ENCODE results near the gene SEPTIN11.

The SEPTIN11 gene

DNA sequence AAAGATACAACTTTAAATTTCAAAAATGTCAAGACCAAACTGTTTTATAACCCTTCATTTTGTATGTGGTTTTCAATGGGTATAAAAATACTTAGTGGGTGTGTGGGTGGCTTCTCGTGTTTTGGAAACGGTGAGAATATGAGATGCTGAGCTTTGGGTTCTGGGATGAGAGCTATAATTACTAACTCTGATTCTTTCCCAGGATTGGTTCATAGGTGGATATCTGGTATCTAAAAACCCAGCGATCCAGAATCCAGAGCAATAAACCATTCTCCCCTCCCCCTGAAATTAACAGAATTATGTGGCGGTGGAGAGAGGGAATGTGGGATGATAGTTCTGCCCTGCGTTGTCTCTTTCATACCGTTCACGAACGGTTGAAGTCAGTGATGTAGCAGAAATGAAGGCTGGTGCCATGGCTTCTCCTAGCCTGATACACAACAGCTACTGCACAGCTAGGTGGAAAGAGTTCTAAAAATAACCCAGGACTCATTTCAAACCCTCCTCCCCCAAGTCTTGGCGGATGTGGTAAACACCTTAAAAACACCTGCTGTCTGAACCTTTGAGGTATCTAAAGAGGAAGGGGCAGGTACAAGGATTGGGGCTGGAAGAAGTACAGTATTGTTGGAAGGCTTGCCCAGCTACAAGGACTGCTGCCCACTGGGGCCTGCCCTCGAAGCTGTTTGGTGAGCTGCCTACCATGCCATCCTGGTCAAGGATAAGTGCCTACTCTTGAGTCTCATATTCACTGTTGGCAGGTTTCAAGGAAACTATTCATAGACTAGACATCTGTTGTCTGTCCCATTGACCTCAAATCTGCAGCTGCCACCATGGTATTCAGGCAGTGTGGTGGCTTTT is 44.5 kb downstream of the SEPTIN11 start:
- H3K4me3 ChIP-seq (ENCODE audit: low read depth, low read length) = no peak overlapping the region
- no peak for DNase-seq (ENCODE audit: low read depth)
- TF ChIP-seq, protein P1, sequence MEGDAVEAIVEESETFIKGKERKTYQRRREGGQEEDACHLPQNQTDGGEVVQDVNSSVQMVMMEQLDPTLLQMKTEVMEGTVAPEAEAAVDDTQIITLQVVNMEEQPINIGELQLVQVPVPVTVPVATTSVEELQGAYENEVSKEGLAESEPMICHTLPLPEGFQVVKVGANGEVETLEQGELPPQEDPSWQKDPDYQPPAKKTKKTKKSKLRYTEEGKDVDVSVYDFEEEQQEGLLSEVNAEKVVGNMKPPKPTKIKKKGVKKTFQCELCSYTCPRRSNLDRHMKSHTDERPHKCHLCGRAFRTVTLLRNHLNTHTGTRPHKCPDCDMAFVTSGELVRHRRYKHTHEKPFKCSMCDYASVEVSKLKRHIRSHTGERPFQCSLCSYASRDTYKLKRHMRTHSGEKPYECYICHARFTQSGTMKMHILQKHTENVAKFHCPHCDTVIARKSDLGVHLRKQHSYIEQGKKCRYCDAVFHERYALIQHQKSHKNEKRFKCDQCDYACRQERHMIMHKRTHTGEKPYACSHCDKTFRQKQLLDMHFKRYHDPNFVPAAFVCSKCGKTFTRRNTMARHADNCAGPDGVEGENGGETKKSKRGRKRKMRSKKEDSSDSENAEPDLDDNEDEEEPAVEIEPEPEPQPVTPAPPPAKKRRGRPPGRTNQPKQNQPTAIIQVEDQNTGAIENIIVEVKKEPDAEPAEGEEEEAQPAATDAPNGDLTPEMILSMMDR (conservative IDR thresholded peaks at IDR 0.05; ENCODE audit: low read depth, low read length) = no peak

DNA sequence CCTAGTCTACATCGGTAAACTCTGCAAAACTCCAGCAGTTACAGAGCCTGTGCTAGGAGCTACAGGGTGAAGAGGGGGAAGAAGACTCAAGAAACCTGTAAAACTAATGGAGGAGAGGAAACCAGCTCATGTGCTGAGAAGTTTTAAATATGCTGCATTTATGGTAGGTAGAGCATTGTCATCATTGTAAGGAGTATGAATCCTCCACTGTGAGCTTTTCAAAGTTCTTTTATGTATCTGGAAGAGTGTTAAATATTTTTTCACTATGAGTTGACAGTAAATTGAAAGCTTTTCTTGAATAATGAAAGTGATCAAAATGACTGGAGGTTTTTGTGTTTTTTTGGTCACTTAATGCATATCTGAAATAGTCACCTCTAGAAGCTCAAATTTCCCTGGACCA is 46.2 kb downstream of the SEPTIN11 start:
- H3K4me3 ChIP-seq (ENCODE audit: low read depth, low read length) = no peak overlapping the region
- TF ChIP-seq, protein P1 (conservative IDR thresholded peaks at IDR 0.05; ENCODE audit: low read depth, low read length) = no peak
- no peak for DNase-seq (ENCODE audit: low read depth)

DNA sequence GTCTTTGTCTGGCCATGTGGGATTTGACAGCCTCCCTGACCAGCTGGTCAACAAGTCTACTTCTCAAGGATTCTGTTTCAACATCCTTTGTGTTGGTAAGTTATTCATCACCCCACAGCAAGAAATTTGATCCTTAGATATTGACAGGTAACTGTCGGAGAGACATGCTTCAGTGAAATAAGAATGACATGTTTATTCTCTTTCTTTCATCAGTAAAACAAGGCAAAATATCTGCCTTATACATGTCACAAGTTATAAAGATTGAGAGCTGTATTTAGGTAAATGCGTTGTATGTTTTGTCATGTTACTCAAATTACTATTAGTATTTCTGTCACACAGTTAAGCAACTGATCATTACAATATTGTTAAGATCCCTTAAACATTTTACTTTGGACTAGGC is 46.9 kb downstream of the SEPTIN11 start:
- no peak for DNase-seq (ENCODE audit: low read depth)
- no peak overlapping the region for H3K4me3 ChIP-seq (ENCODE audit: low read depth, low read length)
- TF ChIP-seq, protein P1 (conservative IDR thresholded peaks at IDR 0.05; ENCODE audit: low read depth, low read length) = no peak

DNA sequence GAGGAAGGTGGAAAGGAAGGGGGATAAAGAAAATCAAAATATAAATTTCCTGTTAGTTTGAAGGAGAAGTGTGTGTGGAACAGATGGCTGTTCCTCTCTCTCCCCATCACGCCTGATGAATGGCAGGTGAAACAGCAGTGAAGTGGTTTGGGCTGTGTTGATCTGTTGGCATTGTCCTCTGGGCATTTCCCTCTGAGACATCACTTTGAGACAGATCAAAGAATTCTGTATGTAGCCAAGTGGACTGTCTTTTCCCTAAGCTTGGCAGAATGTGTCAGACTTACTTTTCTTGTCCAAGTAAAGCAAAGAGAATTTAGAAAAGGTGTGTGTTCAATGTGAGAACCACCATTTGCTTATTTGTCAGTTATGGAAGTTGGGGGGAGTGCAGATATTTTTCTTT is 47.5 kb downstream of the SEPTIN11 start:
- DNase-seq (ENCODE audit: low read depth) = no peak
- H3K4me3 ChIP-seq (ENCODE audit: low read depth, low read length) = no peak overlapping the region
- TF ChIP-seq, protein P1 (conservative IDR thresholded peaks at IDR 0.05; ENCODE audit: low read depth, low read length) = no peak

DNA sequence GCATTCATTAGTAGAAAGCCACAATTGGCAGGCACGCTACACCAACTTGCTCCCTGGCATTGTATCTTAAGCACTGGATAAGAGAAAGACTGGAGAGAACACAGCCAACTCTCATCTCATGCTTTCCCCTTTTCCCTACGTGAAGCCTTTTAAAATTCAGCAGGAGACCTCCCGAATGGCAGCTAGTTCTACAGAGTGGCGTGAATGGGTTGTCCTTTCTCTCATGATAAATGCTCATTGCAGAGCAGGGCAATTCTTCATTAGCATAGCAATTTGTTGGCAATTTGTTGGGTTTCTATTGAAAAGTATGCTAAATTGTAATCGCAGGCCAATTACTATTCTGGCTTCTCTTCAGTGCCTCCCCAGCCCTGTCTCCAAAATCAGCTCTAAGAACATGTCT is 48.0 kb downstream of the SEPTIN11 start:
- DNase-seq (ENCODE audit: low read depth) = no peak
- H3K4me3 ChIP-seq (ENCODE audit: low read depth, low read length) = no peak overlapping the region
- TF ChIP-seq, protein P1 (conservative IDR thresholded peaks at IDR 0.05; ENCODE audit: low read depth, low read length) = no peak

DNA sequence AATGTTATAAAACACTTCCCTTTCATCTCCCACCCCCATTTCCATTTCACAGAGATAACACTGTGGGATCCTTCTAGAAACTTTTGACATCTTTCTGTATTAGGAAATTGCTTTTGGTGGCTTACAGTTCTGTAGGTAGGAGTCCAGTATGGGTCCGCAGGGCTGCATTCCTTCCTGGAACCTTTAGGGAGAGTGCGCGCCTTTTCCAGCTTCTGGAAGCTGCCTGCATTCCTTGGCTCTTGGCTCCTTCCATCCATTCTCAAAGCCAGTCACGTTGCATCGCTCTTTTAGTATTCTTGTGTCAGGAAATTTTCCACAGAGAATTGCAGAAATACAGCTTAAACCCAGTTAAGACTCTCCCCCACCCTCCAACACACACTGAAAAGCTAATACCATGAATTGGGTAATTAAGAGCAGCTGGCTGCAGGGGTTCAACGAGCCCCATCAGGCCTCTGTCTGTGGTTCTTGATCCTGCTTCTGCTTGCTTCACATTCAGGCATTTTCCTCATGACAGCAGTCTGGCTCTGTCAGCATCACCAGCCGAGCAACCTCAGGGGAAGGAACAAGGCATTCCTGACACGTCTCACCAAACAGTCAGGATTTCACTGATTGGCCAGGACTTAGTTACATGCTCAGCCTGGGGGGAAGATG is 48.8 kb downstream of the SEPTIN11 start:
- TF ChIP-seq, protein P1 (conservative IDR thresholded peaks at IDR 0.05; ENCODE audit: low read depth, low read length) = no peak
- DNase-seq (ENCODE audit: low read depth) = peak; percentile 74

More for the DNA sequence above, 48.8 kb downstream of the SEPTIN11 start:
- no peak overlapping the region for H3K4me3 ChIP-seq (ENCODE audit: low read depth, low read length)

Measured in choroid plexus epithelial cell (primary cell).